ENCODE data around the gene TTC7B.

Gene TTC7B

GRCh38 chr14:90500665-90501370, 315.4 kb downstream of the TTC7B start:
- Histone ChIP-seq H3K9me3 (ENCODE audit: low read length) (no peaks in the 10 kb centered on the region), H3K27ac (ENCODE audit: low read depth, low read length) (no peak overlapping the region), H3K27me3 (ENCODE audit: control insufficient read depth in 1 of 2, insufficient read depth in 2 of 2, low read length in 2 of 2) (no peaks in the 10 kb centered on the region), H3K4me1 (ENCODE audit: insufficient read depth, low read length) (no peaks in the 10 kb centered on the region), H3K36me3 (ENCODE audit: insufficient read depth, low read length) (no peaks in the 10 kb centered on the region), H3K4me3 (ENCODE audit: low read depth in 1 of 2, low read length in 2 of 2) (no peak overlapping the region), H3K9ac (ENCODE audit: low read length) (no peak overlapping the region)

DNA sequence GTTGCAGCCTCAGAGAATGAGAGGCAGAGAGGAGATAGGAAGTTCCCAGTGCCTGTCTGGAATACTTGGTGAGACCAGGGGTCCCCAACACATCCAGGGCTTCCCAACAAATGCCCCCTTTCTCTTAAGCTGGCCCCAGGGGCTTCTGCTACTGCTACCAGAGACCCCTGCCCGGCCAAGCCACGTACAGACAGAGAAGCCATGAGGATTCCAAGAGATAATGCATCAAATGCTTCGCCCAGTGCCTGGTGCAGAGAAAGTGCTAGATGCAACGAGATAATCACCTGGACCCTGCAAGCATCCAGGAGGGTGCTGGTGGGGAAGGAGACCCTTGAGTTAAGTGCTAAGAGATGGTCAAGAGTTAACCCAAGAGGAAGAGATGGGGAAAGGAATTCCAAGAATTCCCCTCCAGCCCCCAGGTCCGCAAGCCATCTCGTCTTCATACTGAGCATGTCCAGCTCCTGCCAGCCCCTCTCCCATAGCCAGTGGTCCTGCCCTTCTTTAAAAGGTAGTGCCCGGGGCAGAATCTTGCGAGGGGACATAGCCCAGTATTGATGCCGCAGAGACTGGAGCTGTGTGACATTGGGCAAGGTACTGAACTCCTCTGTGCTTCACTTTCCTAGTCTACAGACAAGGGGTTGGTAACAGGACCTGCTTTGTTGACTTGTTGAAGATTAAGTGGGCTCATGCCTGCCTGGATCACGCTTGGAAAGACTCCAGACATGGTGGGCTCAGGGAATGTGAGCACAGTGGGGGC, 316.1 kb downstream of the TTC7B start:
- Histone ChIP-seq H3K9me3 (ENCODE audit: low read length) (no peaks in the 10 kb centered on the region), H3K4me1 (ENCODE audit: insufficient read depth, low read length) (no peaks in the 10 kb centered on the region), H3K27ac (ENCODE audit: low read depth, low read length) (no peak overlapping the region), H3K4me3 (ENCODE audit: low read depth in 1 of 2, low read length in 2 of 2) (no peak overlapping the region), H3K9ac (ENCODE audit: low read length) (no peak overlapping the region), H3K36me3 (ENCODE audit: insufficient read depth, low read length) (no peaks in the 10 kb centered on the region), H3K27me3 (ENCODE audit: control insufficient read depth in 1 of 2, insufficient read depth in 2 of 2, low read length in 2 of 2) (no peaks in the 10 kb centered on the region)

- Histone ChIP-seq H3K4me3 (ENCODE audit: low read depth in 1 of 2, low read length in 2 of 2) (no peak overlapping the region), H3K4me1 (ENCODE audit: insufficient read depth, low read length) (no peaks in the 10 kb centered on the region), H3K9ac (ENCODE audit: low read length) (no peak overlapping the region), H3K27me3 (ENCODE audit: control insufficient read depth in 1 of 2, insufficient read depth in 2 of 2, low read length in 2 of 2) (no peaks in the 10 kb centered on the region), H3K36me3 (ENCODE audit: insufficient read depth, low read length) (no peaks in the 10 kb centered on the region), H3K9me3 (ENCODE audit: low read length) (no peaks in the 10 kb centered on the region), H3K27ac (ENCODE audit: low read depth, low read length) (no peak overlapping the region)
Observed at GRCh38 chr14:90499121-90499520, 317.1 kb downstream of the TTC7B start.

DNA sequence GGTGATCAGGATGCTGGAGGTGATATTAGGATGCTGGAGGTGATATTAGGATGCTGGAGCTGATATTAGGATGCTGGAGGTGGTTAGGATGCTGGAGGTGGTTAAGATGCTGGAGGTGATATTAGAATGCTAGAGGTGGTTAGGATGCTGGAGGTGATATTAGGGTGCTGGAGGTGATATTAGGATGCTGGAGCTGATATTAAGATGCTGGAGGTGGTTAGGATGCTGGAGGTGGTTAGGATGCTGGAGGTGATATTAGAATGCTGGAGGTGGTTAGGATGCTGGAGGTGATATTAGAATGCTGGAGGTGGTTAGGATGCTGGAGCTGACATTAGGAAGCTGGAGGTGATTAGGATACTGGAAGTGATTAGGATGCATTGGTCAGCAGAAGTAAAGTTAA, 318.0 kb downstream of the TTC7B start:
- Histone ChIP-seq H3K36me3 (ENCODE audit: insufficient read depth, low read length) (no peaks in the 10 kb centered on the region), H3K4me1 (ENCODE audit: insufficient read depth, low read length) (no peaks in the 10 kb centered on the region), H3K27me3 (ENCODE audit: control insufficient read depth in 1 of 2, insufficient read depth in 2 of 2, low read length in 2 of 2) (no peaks in the 10 kb centered on the region), H3K27ac (ENCODE audit: low read depth, low read length) (no peak overlapping the region), H3K9me3 (ENCODE audit: low read length) (no peaks in the 10 kb centered on the region), H3K9ac (ENCODE audit: low read length) (no peak overlapping the region), H3K4me3 (ENCODE audit: low read depth in 1 of 2, low read length in 2 of 2) (no peak overlapping the region)

DNA sequence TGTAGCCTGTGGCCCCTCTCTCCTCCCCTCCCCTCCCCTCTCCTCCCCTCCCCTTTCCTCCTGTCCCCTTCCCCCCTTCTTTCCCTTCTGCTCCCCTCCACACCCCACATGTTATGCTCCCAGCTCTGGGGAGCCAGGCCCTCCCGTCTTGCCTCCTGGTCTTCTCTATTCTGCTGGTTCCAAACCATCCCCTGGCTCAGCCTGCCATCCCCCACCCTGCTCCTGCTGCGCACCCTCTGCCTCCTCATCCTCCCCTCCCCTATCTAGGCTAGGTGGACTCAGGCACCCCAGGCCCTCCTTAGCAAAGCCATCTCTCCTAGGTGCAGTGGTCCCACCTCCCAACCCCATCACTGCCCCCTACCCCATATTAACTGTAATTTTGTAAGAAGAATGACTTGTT, 319.9 kb downstream of the TTC7B start:
- Histone ChIP-seq H3K9me3 (ENCODE audit: low read length) (no peaks in the 10 kb centered on the region), H3K4me1 (ENCODE audit: insufficient read depth, low read length) (peaks cover 10% of the 10 kb centered on the region), H3K27ac (ENCODE audit: low read depth, low read length) (no peak overlapping the region), H3K9ac (ENCODE audit: low read length) (no peak overlapping the region), H3K36me3 (ENCODE audit: insufficient read depth, low read length) (no peaks in the 10 kb centered on the region), H3K27me3 (ENCODE audit: control insufficient read depth in 1 of 2, insufficient read depth in 2 of 2, low read length in 2 of 2) (no peaks in the 10 kb centered on the region), H3K4me3 (ENCODE audit: low read depth in 1 of 2, low read length in 2 of 2) (no peak overlapping the region)

GRCh38 chr14:90495357-90496276, 320.6 kb downstream of the TTC7B start:
- Histone ChIP-seq H3K9ac (ENCODE audit: low read length) (no peak overlapping the region), H3K4me3 (ENCODE audit: low read depth in 1 of 2, low read length in 2 of 2) (no peak overlapping the region), H3K9me3 (ENCODE audit: low read length) (no peaks in the 10 kb centered on the region), H3K27ac (ENCODE audit: low read depth, low read length) (no peak overlapping the region), H3K4me1 (ENCODE audit: insufficient read depth, low read length) (peaks cover 18% of the 10 kb centered on the region), H3K36me3 (ENCODE audit: insufficient read depth, low read length) (no peaks in the 10 kb centered on the region), H3K27me3 (ENCODE audit: control insufficient read depth in 1 of 2, insufficient read depth in 2 of 2, low read length in 2 of 2) (no peaks in the 10 kb centered on the region)

- Histone ChIP-seq H3K9ac (ENCODE audit: low read length) (no peak overlapping the region), H3K27me3 (ENCODE audit: control insufficient read depth in 1 of 2, insufficient read depth in 2 of 2, low read length in 2 of 2) (no peaks in the 10 kb centered on the region), H3K9me3 (ENCODE audit: low read length) (no peaks in the 10 kb centered on the region), H3K36me3 (ENCODE audit: insufficient read depth, low read length) (no peaks in the 10 kb centered on the region), H3K4me3 (ENCODE audit: low read depth in 1 of 2, low read length in 2 of 2) (peak overlapping the region in 1 of 2 donors; percentile 6), H3K27ac (ENCODE audit: low read depth, low read length) (no peak overlapping the region), H3K4me1 (ENCODE audit: insufficient read depth, low read length) (peaks cover 21% of the 10 kb centered on the region)
Observed at GRCh38 chr14:90491911-90492531, 324.2 kb downstream of the TTC7B start.

- no peaks in the 10 kb centered on the region for H3K9me3 ChIP-seq (ENCODE audit: low read length)
- H3K27me3 ChIP-seq (ENCODE audit: control insufficient read depth in 1 of 2, insufficient read depth in 2 of 2, low read length in 2 of 2), result no peaks in the 10 kb centered on the region
- H3K9ac ChIP-seq (ENCODE audit: low read length), result no peak overlapping the region
- no peaks in the 10 kb centered on the region for H3K36me3 ChIP-seq (ENCODE audit: insufficient read depth, low read length)
- peaks cover 21% of the 10 kb centered on the region for H3K4me1 ChIP-seq (ENCODE audit: insufficient read depth, low read length)
- no peak overlapping the region for H3K27ac ChIP-seq (ENCODE audit: low read depth, low read length)
- peak overlapping the region in 1 of 2 donors; percentile 6 for H3K4me3 ChIP-seq (ENCODE audit: low read depth in 1 of 2, low read length in 2 of 2)
Observed at GRCh38 chr14:90491221-90491885, 324.9 kb downstream of the TTC7B start.

DNA sequence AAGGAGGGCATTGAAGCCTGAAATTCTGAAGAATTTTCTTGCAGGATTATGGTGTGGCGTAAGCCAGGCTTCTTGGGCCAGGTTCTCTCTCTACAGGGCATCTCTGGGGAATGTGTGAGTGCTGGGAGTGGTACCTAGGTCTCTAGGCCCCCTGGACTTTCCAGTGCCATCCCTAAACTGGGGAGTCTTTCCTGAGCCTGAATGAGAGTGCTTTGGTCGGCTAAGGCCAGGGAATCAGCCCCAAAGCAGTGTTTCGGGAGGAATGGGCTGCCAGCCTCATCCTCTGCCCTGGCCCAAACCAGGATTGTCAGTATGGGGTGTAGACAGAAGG, 325.5 kb downstream of the TTC7B start:
- Histone ChIP-seq H3K4me1 (ENCODE audit: insufficient read depth, low read length) (peaks cover 21% of the 10 kb centered on the region), H3K9ac (ENCODE audit: low read length) (no peak overlapping the region), H3K36me3 (ENCODE audit: insufficient read depth, low read length) (no peaks in the 10 kb centered on the region), H3K9me3 (ENCODE audit: low read length) (no peaks in the 10 kb centered on the region), H3K4me3 (ENCODE audit: low read depth in 1 of 2, low read length in 2 of 2) (no peak overlapping the region), H3K27ac (ENCODE audit: low read depth, low read length) (no peak overlapping the region), H3K27me3 (ENCODE audit: control insufficient read depth in 1 of 2, insufficient read depth in 2 of 2, low read length in 2 of 2) (no peaks in the 10 kb centered on the region)

DNA sequence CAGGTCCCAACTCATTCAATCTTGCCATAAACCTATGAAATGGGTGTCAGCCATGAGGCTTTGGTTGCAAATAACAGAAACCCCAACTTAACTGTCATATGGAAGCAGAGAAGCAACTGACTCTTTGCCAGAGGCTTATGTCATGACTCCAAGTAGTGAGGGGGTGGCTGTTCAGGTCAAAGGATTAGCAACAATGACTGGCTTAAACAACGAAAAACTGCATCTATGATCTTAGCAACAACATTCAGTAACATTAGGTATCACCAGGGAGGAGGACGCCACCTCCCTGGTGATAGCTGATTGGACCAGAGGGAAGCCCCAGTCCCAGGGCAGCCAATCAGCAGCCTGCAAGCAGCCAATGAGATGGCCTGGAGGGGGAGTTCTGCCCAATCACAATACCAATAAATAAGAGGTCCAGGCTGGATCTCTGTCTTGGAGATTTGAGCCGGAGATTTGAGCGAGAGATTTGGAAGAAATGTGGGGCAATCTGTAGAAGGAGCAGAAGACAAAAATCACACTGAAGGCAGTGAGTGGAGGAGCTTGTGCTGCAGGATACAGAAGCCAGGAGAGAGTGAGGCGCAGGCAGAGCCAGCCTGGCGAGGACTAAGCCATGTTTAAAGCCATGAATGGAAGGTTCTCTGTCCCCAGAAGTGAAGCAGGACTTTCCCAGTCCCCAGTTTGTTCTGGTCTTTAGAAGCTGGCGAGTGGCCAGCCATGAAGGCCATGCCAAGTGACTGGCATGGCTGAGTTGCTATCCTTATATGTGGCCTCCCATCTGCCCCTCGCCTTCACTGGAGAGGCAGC, 326.1 kb downstream of the TTC7B start:
- H3K27ac ChIP-seq (ENCODE audit: low read depth, low read length), result no peak overlapping the region

More for the DNA sequence above, 326.1 kb downstream of the TTC7B start:
- Histone ChIP-seq H3K27me3 (ENCODE audit: control insufficient read depth in 1 of 2, insufficient read depth in 2 of 2, low read length in 2 of 2) (no peaks in the 10 kb centered on the region), H3K4me3 (ENCODE audit: low read depth in 1 of 2, low read length in 2 of 2) (no peak overlapping the region), H3K36me3 (ENCODE audit: insufficient read depth, low read length) (no peaks in the 10 kb centered on the region), H3K9me3 (ENCODE audit: low read length) (no peaks in the 10 kb centered on the region), H3K9ac (ENCODE audit: low read length) (no peak overlapping the region), H3K4me1 (ENCODE audit: insufficient read depth, low read length) (peaks cover 21% of the 10 kb centered on the region)

All from muscle layer of colon (tissue), 2 donors.